HG03439 (cell line): ENCODE data around the gene CPOX.
"Not testable (repeated sequence)": the region's sequence is repeated elsewhere in the genome, so short reads cannot be mapped to it uniquely, and the experiment has no call there.

Experiments used
- ATAC-seq: cut with Tn5 transposase; IDR thresholded peaks from one replicate; pipeline ENCODE4 v1.9.1; 2021; ENCODE audit warnings: mild to moderate bottlenecking, moderate library complexity; ENCODE audit not compliant: unreplicated experiment

The CPOX gene

GRCh38 chr3:98565237-98565643 lies 28.2 kb downstream of the CPOX start:
- no peak for ATAC-seq

- ATAC-seq, result peak; percentile 17
Measured at GRCh38 chr3:98564282-98565005, 29.0 kb downstream of the CPOX start.

- ATAC-seq, result peak; percentile 54
Measured at GRCh38 chr3:98563661-98564281, 29.6 kb downstream of the CPOX start.

GRCh38 chr3:98561727-98562521 lies 31.5 kb downstream of the CPOX start:
- no peak for ATAC-seq

- ATAC-seq, result no peak
Measured at GRCh38 chr3:98560911-98561310, 32.5 kb downstream of the CPOX start.

- ATAC-seq, result not testable (repeated sequence)
Measured at GRCh38 chr3:98559769-98560168, 33.6 kb downstream of the CPOX start.

GRCh38 chr3:98558100-98558827 lies 35.1 kb downstream of the CPOX start:
- no peak for ATAC-seq

- no peak for ATAC-seq
Measured at GRCh38 chr3:98557324-98558010, 35.9 kb downstream of the CPOX start.

- ATAC-seq, result peak; percentile 75
Measured at GRCh38 chr3:98556164-98557130, 37.0 kb downstream of the CPOX start.

- no peak for ATAC-seq
Measured at GRCh38 chr3:98555025-98555379, 38.4 kb downstream of the CPOX start.

GRCh38 chr3:98554580-98554979 lies 38.8 kb downstream of the CPOX start:
- no peak for ATAC-seq

- no peak for ATAC-seq
Measured at GRCh38 chr3:98553753-98554152, 39.7 kb downstream of the CPOX start.

GRCh38 chr3:98553021-98553563 lies 40.3 kb downstream of the CPOX start:
- ATAC-seq, result no peak

- ATAC-seq, result no peak
Measured at GRCh38 chr3:98552232-98553020, 41.0 kb downstream of the CPOX start.

GRCh38 chr3:98551754-98552153 lies 41.7 kb downstream of the CPOX start:
- no peak for ATAC-seq

- ATAC-seq, result no peak
Measured at GRCh38 chr3:98551236-98551635, 42.2 kb downstream of the CPOX start.

GRCh38 chr3:98550833-98551232 lies 42.6 kb downstream of the CPOX start:
- no peak for ATAC-seq

GRCh38 chr3:98548544-98548943 lies 44.9 kb downstream of the CPOX start:
- ATAC-seq, result no peak
